Lower lobe of right lung (tissue), 2 donors: ENCODE data around the gene SLCO4A1. TPM values are rescaled to one million over a fixed set of nuclear protein-coding genes. Genes with fewer than 3 reads are reported as not detected.

Experiments used
- ATAC-seq, 2 donors: fragments of 200-7000 bp; cut with Tn5 transposase; one replicate each; pipeline ENCODE4 v1.9.1; 2020 to 2022; ENCODE audit warnings: mild to moderate bottlenecking in 2 of 2, moderate library complexity in 2 of 2
- DNase-seq: peaks from one replicate; pipeline ENCODE4 v3.0.0-alpha.2; 2020
- H3K27ac ChIP-seq: fragments of 200-600 bp; one replicate; pipeline ENCODE4 v1.8.0; 2022
- H3K27me3 ChIP-seq: fragments of 200-600 bp; one replicate; pipeline ENCODE4 v1.8.0; 2022; ENCODE audit warnings: low read depth
- H3K36me3 ChIP-seq: fragments of 200-600 bp; one replicate; pipeline ENCODE4 v1.8.0; 2022; ENCODE audit warnings: mild to moderate bottlenecking
- H3K4me1 ChIP-seq: fragments of 200-600 bp; one replicate; pipeline ENCODE4 v1.8.0; 2022
- H3K4me3 ChIP-seq: fragments of 200-600 bp; one replicate; pipeline ENCODE4 v1.8.0; 2022; ENCODE audit warnings: mild to moderate bottlenecking
- H3K9me3 ChIP-seq: fragments of 200-600 bp; one replicate; pipeline ENCODE4 v1.8.0; 2022
- CTCF ChIP-seq: fragments of 200-600 bp; IDR thresholded peaks from one replicate; pipeline ENCODE4 v1.8.0; 2022; ENCODE audit warnings: antibody characterized with exemption, mild to moderate bottlenecking
- intact Hi-C: fragments of 100-400 bp; cut with DNase I; formaldehyde crosslinking; loops from one replicate; pipeline ENCODE4 v1.11.0; 2022
- total RNA-seq: library from RNA; stranded (reverse); fragmentation: NEBNext Ultra II Directional; extraction: Animal tissue kit (Norgen Biotek cat#: 25700); gene quantifications from one replicate; pipeline ENCODE4 v1.2.1, GENCODE V29; 2021
- donor health status: DM: no; HTN: yes; CAD: no; lungs with severe emphysema.

Gene SLCO4A1
- total RNA-seq, 1 donor from 2014 or later: 72.4 TPM

DNA sequence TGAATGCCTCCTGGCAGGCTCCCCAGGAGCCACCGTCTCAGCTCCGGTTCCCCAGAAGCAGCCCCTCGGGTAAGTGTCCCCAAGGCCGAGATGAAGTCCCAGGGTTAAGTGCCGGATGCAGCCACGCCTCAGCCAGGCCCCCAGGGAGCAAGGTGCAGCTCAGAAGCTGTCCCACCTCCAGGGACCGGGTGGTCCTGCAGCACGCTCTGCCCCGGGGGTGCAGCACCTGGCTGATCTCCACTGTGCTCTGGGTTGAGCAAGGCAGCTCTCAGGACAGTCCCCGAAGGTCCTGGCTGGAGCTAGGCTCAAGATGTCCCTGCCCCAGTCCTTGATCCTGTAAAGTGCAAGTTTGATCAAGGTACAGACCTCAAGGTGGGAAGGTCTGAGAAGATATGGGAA, 51.2 kb downstream of the SLCO4A1 start:
- Histone ChIP-seq H3K36me3 (no peaks in the 10 kb centered on the region), H3K27ac (no peak overlapping the region), H3K4me1 (no peaks in the 10 kb centered on the region), H3K4me3 (no peak overlapping the region), H3K9me3 (no peaks in the 10 kb centered on the region), H3K27me3 (peaks cover 41% of the 10 kb centered on the region)
- intact Hi-C loops: no loop called here
- ATAC-seq (no peak), DNase-seq (no peak)
- TF ChIP-seq CTCF: no peak

DNA sequence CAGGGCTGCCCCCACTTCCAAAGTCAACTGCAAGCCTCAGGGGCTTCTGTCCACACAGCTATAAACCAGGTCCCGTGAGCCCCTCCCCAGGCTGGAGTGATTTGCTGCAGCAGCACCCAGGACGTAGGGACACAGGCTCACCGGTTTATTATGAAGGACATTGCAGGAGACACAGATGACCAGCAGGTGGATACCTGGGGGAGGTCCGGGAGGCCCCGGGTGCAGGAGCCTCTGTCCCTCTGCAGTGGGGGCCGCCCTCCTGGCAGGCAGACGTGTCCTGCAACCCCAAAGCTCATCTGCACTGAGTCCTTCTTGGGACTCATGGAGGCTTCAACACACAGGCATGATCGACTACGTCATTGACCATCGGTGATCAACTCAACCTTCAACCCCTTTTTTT, 51.8 kb downstream of the SLCO4A1 start:
- no peaks in the 10 kb centered on the region for H3K36me3 ChIP-seq
- intact Hi-C loops: no loop called here
- no peak overlapping the region for H3K27ac ChIP-seq
- peaks cover 41% of the 10 kb centered on the region for H3K27me3 ChIP-seq
- ATAC-seq (no peak), DNase-seq (no peak)
- TF ChIP-seq CTCF: no peak
- H3K4me1 ChIP-seq: no peaks in the 10 kb centered on the region
- no peaks in the 10 kb centered on the region for H3K9me3 ChIP-seq
- H3K4me3 ChIP-seq: no peak overlapping the region

- H3K36me3 ChIP-seq: no peaks in the 10 kb centered on the region
- DNase-seq: no peak
- H3K9me3 ChIP-seq: no peaks in the 10 kb centered on the region
- H3K4me3 ChIP-seq: no peak overlapping the region
- no peak for TF ChIP-seq CTCF
- H3K4me1 ChIP-seq: no peaks in the 10 kb centered on the region
- no peak for ATAC-seq
- H3K27ac ChIP-seq: no peak overlapping the region
- peaks cover 41% of the 10 kb centered on the region for H3K27me3 ChIP-seq
- intact Hi-C loops: no loop called here
These were observed 52.6 kb downstream of the SLCO4A1 start for GRCh38 chr20:62694868-62695267.

DNA sequence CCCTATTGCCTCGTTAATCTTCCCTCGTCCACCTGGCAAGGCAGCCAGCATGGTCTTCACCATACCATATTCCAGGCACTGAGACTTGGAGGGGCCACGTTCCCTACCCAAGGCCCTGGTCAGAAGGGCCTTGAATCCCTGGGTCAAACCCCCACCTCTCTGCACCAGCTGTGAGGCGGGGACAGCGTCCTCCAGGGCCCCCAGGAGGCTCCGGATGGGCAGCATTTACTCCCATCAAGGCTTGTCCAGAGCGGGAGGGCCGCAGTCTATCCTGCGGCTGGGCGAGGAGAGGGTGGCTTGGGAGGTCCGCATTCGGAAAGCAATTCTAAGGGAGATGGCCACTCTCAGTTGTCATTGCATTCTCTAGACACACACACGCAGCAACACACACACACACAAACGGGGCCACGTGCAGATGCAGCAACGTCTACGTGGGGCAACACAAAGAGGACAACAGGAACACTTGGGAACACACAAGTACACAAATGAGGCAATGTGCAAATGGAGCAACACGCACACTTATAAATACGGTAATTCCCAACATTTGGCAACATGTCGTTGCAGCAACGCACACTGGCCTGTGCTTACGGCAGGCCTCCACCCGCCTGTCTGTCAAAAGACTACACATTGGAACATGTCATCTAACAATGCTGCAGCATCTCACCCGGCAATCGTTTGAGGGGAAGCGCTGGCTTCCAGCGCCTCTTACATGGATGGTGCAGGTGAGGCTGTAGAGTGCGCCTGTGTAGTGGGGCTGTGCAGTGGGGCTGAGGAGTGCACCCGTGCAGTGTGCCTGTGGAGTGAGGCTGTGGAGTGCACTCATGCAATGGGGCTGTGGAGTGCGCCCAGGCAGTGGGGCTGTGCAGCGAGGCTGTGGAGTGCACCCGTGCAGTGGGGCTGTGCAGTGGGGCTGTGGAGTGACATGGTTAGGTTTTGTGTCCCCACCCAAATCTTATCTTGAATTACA, 53.4 kb downstream of the SLCO4A1 start:
- Histone ChIP-seq H3K4me1 (no peaks in the 10 kb centered on the region), H3K27ac (no peak overlapping the region), H3K4me3 (no peak overlapping the region), H3K36me3 (no peaks in the 10 kb centered on the region), H3K27me3 (peaks cover 40% of the 10 kb centered on the region), H3K9me3 (no peaks in the 10 kb centered on the region)
- no peak for TF ChIP-seq CTCF
- DNase-seq: no peak
- ATAC-seq: no peak
- intact Hi-C loops: no loop called here

DNA sequence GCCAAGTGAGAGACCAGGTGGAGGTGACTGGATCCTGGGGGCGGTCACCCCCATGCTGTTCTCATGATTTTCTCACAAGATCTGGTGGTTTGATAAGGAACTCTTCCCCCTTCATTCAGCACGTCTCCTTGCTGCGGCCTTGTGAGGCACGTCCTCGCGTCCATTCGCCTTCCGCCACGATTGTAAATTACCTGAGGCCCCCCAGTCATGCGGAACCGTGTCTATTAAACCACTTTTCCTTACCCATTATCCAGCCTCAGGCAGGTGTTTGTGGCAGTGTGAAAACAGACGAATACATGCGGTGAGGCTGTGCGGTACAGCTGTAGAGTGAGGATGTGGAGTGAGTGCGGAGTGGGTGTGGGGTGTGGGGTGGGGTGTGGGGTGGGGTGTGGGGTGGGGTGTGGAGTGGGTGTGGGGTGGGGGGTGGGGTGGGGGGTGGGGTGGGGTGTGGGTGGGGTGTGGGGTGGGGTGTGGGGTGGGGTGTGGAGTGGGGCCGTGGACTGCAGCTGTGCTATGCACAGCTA, 54.2 kb downstream of the SLCO4A1 start:
- TF ChIP-seq CTCF: no peak
- ATAC-seq (no peak), DNase-seq (no peak)

More for the DNA sequence above, 54.2 kb downstream of the SLCO4A1 start:
- H3K27ac ChIP-seq: no peak overlapping the region
- H3K4me3 ChIP-seq: no peak overlapping the region
- H3K9me3 ChIP-seq: no peaks in the 10 kb centered on the region
- H3K4me1 ChIP-seq: no peaks in the 10 kb centered on the region
- H3K36me3 ChIP-seq: no peaks in the 10 kb centered on the region
- H3K27me3 ChIP-seq: peaks cover 32% of the 10 kb centered on the region
- intact Hi-C loops: no loop called here
